NCI-H2107 (cell line): ENCODE results near the gene DCHS2.

ENCODE experiments used
- DNase-seq: peaks from one replicate; lab custom pipeline; 2025; lab: John Stamatoyannopoulos, UW

The DCHS2 gene

DNA sequence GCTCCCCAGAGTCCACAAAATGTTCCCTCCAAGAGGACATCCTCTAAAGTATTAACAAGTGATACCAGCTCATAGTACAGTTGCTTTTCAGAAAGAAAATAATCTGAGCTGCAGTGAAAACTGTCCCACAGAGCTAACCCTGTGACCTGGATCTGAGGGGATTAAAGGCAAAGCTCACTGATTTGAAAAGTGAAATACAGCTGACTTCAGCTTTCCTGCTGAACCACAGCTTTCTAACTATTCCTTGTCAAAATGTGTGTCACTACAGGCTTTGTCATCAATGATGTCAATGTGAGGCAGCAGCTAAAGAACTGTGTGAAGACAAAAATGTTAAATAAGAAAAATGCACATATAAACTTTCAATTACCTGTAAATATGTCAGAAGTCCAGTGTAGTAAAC is 36.9 kb downstream of the DCHS2 start:
- DNase-seq: no peak

DNA sequence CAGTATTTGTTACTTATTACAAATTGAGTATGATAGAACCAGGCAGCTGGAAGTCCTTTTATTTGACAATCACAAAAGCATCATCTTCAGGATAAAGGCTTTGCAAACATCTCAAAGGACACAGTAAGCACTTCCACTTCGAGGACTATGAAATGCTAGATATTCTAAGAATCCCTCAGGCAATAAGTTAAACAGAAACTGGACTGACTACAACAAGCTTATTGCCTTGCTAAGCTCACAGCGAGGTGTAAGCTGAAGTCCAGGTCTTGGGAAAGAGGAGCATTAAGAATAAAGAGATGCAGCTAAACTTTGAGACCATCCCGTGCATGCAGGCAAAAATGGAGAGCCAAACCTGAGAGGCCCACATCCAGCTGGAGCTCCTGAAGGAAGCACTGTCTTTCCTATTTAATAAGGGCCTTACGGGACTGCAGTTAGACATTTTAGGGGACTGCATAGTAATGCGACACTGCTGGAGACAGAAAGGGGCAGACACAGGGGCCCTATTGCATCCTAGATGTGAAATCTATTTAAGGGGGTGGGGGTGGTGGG is 38.7 kb downstream of the DCHS2 start:
- DNase-seq: no peak

DNA sequence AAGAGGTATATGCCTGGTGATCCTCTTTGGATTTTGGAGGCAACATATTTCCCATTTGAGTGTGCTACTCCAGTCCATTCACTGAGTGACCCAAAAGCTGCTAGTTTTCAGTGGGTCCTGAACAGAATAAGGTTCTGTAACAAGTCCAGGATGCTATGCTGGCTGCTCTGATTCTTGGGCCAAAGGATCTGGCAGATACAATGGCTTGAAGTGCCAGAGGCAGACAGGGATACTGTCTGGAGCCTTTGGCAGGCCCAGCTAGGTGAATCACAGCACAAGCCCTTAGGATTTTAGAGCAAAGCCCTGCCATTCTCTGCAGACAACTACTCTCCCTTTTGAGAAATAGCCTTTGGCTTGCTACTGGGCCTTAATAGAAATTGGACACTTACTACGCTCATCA is 40.6 kb downstream of the DCHS2 start:
- no peak for DNase-seq

DNA sequence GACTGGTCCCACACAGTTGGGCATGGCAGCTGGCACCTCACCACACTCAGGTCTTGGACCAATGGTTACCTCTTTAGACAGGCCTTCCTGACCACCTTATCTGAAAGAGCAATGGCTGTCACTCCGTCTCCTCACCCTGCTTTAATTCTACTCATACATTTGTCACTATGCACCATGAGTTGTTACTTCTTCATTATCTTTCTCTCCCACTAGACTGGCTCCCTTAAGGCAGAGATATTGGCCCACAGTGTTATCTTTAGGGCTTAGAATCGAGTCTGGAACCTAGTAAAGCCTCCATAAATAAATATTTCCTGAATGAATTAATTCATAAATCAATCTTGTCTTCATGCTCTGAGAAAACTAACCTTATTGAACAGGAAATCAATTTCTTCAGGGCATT is 46.6 kb downstream of the DCHS2 start:
- no peak for DNase-seq

DNA sequence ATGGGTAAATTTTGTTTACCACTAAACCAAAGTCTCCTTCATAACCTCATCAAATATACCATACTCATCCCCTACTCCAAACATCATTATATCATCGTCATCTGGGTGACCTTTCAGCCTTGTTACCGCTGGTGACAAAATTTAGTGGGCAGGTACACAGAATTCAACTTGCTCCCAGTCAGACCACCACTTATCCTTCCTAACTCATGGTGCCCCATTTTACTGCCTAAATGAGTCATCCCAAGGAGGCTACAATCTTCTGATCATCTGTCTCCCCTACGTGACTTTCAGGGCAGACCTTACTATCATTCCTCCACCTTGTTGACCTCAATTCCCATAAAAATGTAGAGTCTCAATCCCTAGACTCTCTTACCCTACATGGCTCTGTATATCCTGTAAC is 49.6 kb downstream of the DCHS2 start:
- no peak for DNase-seq

DNA sequence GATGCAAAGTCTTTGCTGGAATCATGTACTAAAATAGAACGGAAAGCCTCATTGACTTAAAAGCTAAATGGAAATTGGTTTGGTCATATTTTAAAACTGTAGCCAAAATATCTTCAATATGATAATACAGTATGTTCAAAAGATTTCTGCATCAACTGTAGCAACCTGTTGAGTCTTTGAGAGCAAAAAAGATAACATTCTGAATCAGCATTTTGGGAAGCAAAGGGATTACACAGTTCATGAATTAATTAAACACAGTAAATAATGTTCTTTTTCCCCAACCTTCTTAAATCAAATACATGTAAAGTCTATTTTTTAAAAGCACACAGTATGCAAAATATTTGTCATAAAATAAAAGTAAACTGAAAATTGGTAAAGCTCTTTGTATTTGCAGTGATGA is 50.5 kb downstream of the DCHS2 start:
- DNase-seq: no peak

DNA sequence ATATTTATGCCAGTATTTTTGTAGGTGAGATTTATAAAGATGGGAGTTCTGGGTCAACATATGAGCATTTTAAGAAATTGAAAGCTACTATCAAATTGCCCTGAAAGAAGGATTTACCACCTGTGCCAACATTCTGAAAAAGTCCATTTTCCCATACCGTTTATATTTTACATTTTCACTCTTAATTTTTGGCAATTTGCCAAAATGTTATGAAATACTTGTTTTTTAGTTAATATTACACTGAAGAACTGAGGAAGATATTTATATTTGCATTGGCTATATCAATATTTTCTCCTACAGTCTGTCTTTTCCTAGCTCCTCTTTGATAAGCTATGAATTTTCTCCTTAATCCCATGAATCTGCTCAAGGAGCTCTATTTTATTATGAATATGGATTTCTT is 52.4 kb downstream of the DCHS2 start:
- DNase-seq: no peak

DNA sequence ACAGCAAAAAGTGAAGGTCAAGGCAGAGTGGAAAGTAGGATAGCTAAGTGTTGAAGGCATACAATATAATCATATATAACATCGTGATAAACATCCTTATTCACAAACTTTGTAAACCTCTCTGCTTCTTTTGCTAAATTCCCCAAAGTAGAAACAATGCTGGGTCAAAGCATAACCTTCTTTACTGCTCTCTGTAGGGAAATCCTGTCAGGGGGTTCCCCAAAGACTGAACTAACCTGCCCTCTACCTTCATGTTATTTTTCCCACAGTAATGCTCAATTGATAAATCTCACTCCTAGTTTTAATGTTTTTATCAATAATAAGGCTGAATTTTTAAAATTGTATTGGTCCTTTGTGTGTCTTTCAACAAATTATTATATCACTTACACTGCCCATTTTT is 55.7 kb downstream of the DCHS2 start:
- no peak for DNase-seq

DNA sequence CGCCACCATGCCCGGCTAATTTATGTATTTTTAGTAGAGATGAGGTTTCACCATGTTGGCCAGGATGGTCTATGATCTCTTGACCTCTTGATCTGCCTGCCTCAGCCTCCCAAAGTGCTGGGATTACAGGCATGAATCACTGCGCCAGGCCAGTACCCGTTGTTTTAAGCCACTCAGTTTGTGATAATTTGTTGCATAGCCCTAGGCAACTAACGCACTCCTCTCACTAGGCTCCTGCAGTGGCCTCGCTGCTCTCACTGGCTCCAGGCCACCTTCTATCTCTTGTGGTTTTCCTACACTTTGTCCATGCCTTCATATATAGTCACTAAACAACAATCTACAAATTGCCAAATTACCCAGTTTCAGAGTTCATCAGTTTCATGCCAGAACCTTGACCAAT is 58.1 kb downstream of the DCHS2 start:
- no peak for DNase-seq

DNA sequence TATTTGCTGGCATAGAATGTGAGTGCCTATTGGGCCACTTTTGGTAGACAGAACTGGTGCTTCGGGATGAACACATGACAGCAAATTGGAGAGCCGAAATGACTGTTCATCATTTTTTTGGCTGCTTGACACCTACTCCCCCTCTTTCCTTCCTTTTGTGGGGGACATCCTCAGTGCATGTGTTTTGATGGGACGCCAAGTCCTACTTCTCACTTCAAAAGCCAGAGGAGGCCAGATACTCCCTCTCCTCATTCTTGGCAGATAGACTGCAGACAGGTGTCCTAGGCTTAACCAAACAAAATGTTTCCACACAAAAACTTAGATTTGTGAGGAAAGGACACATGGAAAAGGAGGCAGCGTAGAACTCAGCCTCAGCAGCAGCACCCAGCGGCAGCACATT is 62.4 kb downstream of the DCHS2 start:
- DNase-seq: no peak

DNA sequence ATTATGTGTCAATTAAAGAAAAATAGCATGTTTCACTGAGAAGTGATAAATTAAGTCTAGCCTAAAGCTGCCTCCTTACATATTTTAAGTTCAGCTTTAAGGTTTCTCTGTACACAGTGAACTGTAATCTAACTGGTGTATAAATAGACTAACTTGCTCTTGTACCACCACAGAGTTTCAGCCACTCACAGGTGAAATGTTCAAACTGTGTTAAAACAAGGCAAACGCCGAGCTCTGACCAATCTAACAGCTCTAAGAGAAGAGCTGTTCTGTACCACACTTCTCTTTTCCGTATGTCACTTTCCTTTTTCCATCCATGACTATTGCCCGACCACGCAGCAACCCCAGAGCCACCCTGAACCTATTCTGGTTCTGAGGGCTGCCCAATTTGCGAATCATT is 64.5 kb downstream of the DCHS2 start:
- DNase-seq: no peak

DNA sequence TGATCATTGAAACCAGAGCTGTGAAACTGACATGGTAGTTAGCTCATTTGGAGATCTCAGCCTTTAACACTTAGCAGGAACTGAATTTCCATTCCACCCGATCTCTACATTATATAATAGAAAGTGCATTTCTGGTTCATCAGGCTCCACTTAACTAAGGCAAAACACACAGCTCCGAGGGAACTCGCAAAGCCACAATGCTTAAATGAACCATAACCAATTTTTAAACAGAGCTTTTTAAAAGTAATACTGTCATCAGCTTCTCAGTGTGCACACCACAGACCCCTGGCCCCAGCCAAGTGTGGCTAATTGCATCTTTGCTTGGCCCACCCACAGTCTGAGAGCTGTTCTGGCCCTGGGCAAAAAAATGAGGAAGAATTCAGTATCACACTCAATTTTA is 66.1 kb downstream of the DCHS2 start:
- DNase-seq: no peak

DNA sequence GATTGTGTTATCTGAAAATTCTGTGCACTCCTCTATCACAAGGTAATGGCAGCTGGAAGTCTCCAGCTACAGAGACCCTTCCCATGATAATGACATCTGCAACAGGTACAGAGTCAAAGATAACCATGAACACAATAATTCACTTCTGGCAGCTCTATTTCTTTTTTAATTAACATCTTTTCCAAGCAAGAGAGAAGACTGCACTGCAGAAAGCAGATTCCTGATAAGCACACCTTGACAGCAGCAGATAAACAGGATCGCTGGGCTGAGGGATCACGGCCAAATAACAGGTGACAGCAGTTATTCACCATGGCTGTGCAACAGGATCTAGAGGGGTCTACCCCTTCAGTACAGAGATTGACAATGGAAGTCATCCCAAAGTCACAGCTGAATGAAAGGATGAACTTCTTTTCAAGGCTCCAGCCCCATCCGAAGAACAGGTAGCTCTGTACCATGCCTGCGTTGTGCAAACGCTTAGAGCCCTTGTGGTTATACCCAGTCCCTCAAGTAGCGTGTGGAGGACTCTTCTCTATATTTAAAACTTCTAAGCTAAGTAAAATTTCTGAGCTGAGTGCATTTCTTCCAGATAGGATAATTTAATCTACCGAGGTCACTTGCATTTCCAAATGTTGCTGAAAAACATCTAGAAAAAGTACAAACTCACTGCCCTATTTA is 66.7 kb downstream of the DCHS2 start:
- no peak for DNase-seq

DNA sequence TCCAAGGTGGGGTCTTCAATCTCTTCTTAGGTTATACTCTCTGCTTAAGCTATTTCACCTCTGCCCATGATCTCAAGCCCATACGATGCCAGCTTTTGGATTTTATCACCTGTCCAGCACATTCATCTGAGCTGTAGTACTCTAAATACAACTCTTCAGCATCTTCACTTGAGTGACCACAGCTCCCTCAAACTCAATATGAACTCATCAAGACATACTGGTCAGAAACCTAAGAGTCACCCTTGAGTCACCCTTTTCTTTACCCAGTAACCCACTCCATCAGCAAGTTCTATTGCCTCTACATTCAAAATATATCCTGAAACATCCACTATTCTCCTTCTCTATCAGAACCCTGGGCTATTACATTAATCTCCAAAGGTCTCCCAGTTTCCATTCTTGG is 69.4 kb downstream of the DCHS2 start:
- no peak for DNase-seq

DNA sequence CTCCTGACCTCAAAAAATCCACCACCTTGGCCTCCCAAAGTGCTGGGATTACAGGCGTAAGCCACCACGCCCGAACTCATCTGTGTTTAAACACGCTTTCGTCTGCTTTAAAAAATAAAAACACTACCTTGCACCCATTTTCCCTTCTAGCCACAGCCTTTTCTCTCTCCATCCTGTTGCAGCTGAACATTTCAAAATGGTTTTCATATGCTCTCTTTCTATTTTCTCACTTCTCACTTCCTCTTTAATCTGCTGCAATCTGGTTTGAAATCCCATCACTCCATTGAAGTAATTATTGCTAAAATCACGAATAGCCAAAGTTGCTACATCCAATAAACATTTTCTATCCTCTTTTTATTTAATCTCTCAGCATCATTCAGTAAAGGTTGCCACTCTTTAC is 70.0 kb downstream of the DCHS2 start:
- DNase-seq: no peak

DNA sequence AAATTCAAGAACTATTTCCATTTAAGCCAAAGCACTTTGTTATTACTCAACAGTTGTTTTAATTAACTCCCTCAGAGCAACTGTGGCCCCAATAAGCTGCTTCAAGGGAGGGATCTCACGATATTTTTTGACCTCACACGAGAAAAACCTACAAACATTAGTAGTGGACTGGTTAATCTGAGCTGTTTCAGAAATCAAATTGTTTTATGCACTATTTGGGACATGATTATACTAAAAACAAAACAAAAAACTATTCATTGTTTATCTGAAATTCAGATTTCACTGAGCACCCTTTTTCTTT is 74.3 kb downstream of the DCHS2 start:
- DNase-seq: no peak

DNA sequence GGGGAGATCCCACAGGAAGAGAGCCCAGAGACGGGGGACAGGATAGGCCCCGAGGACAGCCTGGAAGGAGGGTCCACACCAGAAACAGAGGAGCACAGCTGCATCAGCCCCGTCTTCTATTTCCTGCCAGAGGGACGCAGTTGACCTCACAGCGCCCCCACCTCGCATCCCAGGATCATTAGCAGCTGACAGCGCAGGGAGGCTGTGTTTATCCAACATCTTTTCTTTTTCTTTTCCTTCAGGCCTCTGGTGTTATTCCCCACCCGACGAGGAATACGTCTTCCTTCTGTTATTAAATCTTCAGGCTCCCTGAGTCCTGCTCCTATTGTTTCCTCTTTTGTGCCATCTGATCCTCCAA is 75.4 kb downstream of the DCHS2 start:
- no peak for DNase-seq

DNA sequence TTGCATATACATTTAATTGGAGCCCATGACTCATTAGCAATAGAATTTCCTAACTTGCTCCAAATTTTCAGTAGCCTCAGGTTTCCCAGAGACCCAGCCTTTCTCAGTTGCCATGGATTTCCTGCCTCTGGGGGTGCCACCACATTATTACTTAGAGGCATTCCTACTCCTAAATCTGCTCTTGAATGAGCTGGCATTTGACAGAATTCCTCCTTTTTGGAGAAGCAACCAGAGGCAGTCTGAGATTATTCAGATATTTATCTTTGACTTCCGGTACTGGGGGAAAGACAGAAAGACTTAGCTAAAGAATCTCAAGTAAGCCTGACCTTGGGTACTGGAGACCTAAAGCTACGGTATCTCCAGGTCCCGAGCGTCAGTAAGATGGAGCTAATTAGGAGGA is 76.3 kb downstream of the DCHS2 start:
- no peak for DNase-seq

DNA sequence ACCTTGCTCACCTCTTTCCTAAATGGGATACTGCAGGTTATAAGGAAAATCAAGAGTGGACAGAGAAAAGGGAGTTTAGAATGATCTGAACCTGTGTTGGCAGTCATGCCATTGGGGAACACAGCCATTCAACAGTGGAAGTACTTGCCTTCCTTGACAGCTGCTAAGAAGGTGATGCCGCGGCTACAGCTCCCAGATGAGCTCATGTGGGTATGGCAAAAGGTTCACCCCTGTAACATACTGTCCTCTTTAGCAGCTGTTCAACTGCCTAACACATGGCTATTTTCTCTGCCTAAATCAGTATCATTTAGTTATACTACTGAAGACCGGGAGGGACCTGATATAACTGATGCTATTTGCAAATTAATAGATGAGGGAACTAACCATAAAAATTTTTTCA is 76.8 kb downstream of the DCHS2 start:
- DNase-seq: no peak

DNA sequence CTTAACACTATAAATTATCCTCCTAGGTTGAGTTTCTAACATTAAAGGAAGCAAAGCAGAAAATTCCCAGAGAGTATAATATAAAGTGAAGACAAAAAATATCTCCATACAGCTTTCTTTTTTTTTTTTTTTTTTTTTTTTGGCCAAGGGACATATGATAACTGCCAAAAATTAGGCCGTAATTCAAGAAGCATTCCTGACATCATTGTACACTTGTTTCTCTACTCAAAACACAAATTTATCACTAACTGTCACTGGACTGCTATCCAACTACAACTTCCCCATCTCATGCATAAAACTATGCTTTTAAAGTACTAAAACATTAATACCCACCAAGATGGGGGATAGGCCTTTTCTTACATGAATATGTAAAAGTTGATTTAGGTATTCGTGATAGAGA is 77.2 kb downstream of the DCHS2 start:
- DNase-seq: no peak

DNA sequence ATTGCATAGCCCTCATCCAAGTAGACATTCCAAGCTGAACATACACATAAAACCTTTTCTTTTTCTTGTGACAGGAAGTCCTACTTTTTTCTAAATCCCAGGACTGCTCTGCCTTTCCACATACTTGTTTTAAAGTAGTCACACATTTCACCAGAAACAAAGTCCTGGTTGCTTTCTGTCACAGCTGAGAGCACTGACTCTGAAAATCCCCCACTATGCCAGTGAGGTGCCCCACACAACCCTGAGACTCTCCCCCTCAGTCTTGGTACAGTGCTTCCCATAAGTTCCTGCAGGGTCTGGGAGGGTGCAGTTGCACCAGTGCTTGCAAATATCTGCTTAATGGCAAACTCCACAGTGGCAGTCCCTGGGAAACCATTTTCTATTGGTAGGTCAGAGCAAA is 84.2 kb downstream of the DCHS2 start:
- DNase-seq: no peak

DNA sequence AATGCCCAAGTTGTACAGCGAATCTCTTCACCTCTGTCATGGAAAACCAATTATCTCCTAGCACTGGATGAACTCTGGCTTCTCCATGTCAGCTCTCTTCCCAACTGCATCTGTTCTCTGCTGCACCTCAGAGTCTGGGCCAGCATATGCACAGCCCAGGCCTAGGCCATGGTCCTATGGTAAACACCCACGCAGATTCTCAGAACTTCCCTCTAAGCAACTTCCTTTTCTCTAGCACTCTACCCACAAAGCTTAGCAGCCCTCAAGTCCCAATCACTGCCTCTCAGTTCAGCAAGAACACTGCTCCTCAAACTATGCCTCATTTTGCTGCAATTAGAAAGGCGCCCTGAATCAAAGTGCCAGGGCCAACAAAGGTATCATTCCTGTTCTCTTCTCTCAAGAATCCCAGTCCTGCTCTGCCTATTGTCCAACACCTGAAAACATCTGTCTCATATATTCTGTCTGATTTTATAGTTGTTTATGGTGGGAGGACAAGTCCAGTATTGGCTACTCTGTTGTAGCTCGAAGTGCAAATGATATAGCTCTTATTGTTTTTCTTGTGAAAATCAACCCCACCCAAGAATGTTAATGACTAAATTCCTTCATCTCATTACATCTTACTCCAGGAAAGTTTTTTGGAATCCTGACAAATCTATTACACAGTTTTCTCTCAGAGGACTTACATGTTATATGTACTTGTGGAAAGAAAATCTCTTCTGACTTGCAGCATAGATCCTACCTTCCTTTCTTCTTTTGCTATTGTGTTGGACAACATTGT is 85.4 kb downstream of the DCHS2 start:
- DNase-seq: no peak

DNA sequence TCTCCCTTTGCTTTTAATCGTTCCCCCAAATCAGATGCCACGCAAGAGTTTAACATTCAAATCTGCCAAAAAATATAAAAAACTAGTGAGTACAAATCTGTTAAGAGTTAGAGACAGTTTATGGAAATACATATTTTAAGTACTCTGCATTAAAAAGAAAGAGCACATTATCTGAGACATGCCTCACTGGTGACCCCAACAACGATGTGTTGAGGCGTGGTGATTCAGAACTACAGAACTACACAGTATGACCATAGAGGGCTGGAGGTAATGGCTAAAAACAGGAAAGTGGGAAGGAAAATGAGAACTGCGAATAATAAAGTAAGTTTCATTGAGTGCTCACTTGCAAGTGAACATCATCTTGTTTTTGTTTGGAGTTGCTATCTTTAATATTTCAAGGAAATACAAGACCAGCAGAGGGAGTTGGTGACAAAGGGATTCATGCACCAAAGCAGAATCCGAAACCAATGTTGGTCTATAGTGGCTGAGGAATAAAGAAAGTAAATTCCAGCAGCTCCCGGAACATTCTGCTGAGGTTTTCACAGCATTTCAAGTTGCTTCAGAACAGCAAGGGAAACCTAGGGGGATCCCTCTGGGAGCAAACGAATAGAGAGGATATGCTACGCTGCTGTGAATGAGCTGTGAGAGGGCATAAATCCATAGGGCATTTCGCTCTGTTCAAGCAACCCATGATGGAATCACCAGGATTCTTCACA is 92.2 kb downstream of the DCHS2 start:
- no peak for DNase-seq
